ENCODE data around the gene JADE2. TPM values are rescaled to one million over a fixed set of nuclear protein-coding genes. Genes with fewer than 3 reads are reported as not detected.

JADE2 gene
- total and polyA plus RNA-seq, 2 donors (not counting 3 experiments of a cell fraction or from before 2014, with no cell fraction given), result 11.6 to 31.1 TPM

DNA sequence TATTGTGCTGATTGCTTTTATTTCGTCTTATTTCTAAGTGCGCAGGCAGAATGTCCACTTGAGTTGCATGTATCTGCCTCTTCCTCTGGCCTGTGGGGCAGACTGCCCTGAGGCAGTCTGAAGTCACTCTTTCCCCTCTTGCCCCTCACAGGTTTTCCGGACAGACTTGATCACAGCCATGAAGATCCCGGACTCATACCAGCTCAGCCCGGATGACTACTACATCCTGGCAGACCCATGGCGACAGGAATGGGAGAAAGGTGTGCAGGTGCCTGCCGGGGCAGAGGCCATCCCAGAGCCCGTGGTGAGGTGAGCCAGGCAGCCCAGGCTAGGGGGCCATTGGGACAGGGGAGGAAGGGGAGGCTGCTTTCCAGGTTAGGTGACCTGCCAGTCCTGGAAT, 26.4 kb downstream of the JADE2 start:
- Histone ChIP-seq H4K20me1 (replicated peaks; ENCODE audit: control insufficient read depth, extremely low read depth, insufficient read depth, low read length) (no peaks in the 10 kb centered on the region), H2AFZ (ENCODE audit: low read depth, low read length) (peak overlapping the region; percentile 8), H3K4me2 (ENCODE audit: insufficient read depth, low read length) (peak overlapping the region; percentile 60), H3K4me1 (ENCODE audit: control insufficient read depth, extremely low read depth, insufficient read depth, low read length) (peaks cover 74% of the 10 kb centered on the region), H3K27ac (ENCODE audit: insufficient read depth, low read depth, low read length) (peak overlapping the region; percentile 88), H3K9me1 (replicated peaks; ENCODE audit: control insufficient read depth, extremely low read depth, insufficient read depth, low read length) (no peaks in the 10 kb centered on the region), H3K79me2 (ENCODE audit: control insufficient read depth, insufficient read depth, low read length) (no peaks in the 10 kb centered on the region), H3K9ac (replicated peaks; ENCODE audit: extremely low read depth, insufficient read depth, low read length) (peak overlapping the region; percentile 57), H3K27me3 (ENCODE audit: control insufficient read depth in 2 of 2, insufficient read depth in 2 of 2, low read length in 2 of 2) (no peaks in the 10 kb centered on the region), H3K36me3 (ENCODE audit: control insufficient read depth in 2 of 2, extremely low read depth in 1 of 2, insufficient read depth in 2 of 2, low read length in 2 of 2) (peaks cover 0 to 6% of the 10 kb centered on the region in 2 experiments), H3K4me3 (replicated peaks in 1 of 3; ENCODE audit: insufficient read depth in 1 of 3, low read depth in 1 of 3, low read length in 3 of 3) (no peak overlapping the region), H3K9me3 (replicated peaks; ENCODE audit: control insufficient read depth, insufficient read depth, low read length) (no peaks in the 10 kb centered on the region)
- no peak for FAIRE-seq
- intact Hi-C loops (cut with micrococcal nuclease) (loop anchor here (1.0 to 2.0 kb wide), 5 partner anchors 16 to 181 kb away; partner anchors contain the start of gene UBE2B), dilution Hi-C loops (cut with MboI; ENCODE audit: extremely low pct_ligation_motif_present, low sequenced_read_pairs) (no loop called here)
- TSS peak; percentile 50 for BruUV-seq (replicated peaks)
- ChIA-PET CTCF (interaction anchor here (1.1 to 2.3 kb wide), 6 partner anchors 9 to 35 kb away, joined by 3 to 6 read pairs (median 4); no protein-coding TSS in a partner anchor), POLR2A (no interaction called here)
- TF ChIP-seq JUN (IDR thresholded peaks at IDR 0.05; ENCODE audit: borderline replicate concordance, insufficient read depth, insufficient read length, low read depth) (no peak), EZH2 (IDR thresholded peaks at IDR 0.05; ENCODE audit: borderline replicate concordance, low read depth, low read length, severe bottlenecking) (no peak), POLR2A (IDR thresholded peaks at IDR 0.05; ENCODE audit: low read depth, low read length) (no peak), GATA2 (IDR thresholded peaks at IDR 0.05; ENCODE audit: insufficient read depth, insufficient read length, low read depth, low read length) (no peak), MYC (IDR thresholded peaks at IDR 0.05; ENCODE audit: low read depth, low read length) (no peak), POLR2AphosphoS5 (IDR thresholded peaks at IDR 0.05; ENCODE audit: insufficient read depth, low read depth, low read length) (no peak), FOS (IDR thresholded peaks at IDR 0.05; ENCODE audit: borderline replicate concordance, insufficient read depth, low read length) (no peak)
- TF ChIP-seq, protein P1, sequence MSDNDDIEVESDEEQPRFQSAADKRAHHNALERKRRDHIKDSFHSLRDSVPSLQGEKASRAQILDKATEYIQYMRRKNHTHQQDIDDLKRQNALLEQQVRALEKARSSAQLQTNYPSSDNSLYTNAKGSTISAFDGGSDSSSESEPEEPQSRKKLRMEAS (IDR thresholded peaks at IDR 0.05; ENCODE audit: insufficient read depth, insufficient read length), result no peak
- TF ChIP-seq, protein P2, sequence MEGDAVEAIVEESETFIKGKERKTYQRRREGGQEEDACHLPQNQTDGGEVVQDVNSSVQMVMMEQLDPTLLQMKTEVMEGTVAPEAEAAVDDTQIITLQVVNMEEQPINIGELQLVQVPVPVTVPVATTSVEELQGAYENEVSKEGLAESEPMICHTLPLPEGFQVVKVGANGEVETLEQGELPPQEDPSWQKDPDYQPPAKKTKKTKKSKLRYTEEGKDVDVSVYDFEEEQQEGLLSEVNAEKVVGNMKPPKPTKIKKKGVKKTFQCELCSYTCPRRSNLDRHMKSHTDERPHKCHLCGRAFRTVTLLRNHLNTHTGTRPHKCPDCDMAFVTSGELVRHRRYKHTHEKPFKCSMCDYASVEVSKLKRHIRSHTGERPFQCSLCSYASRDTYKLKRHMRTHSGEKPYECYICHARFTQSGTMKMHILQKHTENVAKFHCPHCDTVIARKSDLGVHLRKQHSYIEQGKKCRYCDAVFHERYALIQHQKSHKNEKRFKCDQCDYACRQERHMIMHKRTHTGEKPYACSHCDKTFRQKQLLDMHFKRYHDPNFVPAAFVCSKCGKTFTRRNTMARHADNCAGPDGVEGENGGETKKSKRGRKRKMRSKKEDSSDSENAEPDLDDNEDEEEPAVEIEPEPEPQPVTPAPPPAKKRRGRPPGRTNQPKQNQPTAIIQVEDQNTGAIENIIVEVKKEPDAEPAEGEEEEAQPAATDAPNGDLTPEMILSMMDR (IDR thresholded peaks at IDR 0.05; ENCODE audit: extremely low read depth in 1 of 2, insufficient read depth in 1 of 2, low read depth in 1 of 2, low read length in 2 of 2), result no peak
- DNase-seq (ENCODE audit: low read depth, low spot score), result peak; percentile 65
